Measurements from ENCODE around the gene POLDIP2.

DNA sequence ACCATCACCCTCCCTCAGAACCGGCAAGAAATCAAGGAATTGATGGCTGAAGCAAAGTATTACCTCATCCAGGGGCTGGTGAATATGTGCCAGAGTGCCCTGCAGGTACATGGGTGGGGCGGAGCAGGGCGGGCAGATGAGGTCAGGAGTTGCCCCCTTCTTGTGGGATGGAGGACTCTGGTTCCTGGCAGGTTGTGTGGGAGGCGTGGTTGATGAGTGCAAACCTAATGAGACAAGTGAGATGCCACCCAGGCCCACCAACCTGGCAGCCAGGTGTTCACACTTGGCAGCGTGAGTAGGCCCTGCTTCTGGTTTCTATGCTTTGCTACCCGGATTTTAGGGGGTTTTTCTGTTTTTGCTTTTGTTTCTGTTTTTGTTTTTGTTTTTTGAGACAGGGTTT is 17.0 kb downstream of the POLDIP2 start:
- TF ChIP-seq POLR2A (IDR thresholded peaks at IDR 0.05) (no peak), POLR2AphosphoS5 (IDR thresholded peaks at IDR 0.05; ENCODE audit: insufficient read depth in 1 of 2, low read depth in 1 of 2) (no peak)
- TF ChIP-seq, protein P1, sequence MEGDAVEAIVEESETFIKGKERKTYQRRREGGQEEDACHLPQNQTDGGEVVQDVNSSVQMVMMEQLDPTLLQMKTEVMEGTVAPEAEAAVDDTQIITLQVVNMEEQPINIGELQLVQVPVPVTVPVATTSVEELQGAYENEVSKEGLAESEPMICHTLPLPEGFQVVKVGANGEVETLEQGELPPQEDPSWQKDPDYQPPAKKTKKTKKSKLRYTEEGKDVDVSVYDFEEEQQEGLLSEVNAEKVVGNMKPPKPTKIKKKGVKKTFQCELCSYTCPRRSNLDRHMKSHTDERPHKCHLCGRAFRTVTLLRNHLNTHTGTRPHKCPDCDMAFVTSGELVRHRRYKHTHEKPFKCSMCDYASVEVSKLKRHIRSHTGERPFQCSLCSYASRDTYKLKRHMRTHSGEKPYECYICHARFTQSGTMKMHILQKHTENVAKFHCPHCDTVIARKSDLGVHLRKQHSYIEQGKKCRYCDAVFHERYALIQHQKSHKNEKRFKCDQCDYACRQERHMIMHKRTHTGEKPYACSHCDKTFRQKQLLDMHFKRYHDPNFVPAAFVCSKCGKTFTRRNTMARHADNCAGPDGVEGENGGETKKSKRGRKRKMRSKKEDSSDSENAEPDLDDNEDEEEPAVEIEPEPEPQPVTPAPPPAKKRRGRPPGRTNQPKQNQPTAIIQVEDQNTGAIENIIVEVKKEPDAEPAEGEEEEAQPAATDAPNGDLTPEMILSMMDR (IDR thresholded peaks at IDR 0.05): no peak

Measured in vagina (tissue), 2 donors.